Endodermal cell (in vitro differentiated cells): ENCODE data around the gene ZFX. TPM values are rescaled to one million over a fixed set of nuclear protein-coding genes. Genes with fewer than 3 reads are reported as not detected.
A peak's percentile ranks its signal among the peaks of the same experiment; 100 is the strongest.

Experiments
- DNase-seq: peaks from one replicate; pipeline ENCODE4 v3.0.0-alpha.2; 2017
- H3K27ac ChIP-seq: 2 replicates; pipeline ENCODE4 v1.5.1; 2013; ENCODE audit warnings: mild to moderate bottlenecking, low read depth, low read length, moderate library complexity
- H3K27me3 ChIP-seq: 2 replicates; pipeline ENCODE4 v1.6.1; 2013; ENCODE audit warnings: mild to moderate bottlenecking, low read length, moderate library complexity; ENCODE audit not compliant: insufficient read depth, control insufficient read depth, poor library complexity, severe bottlenecking
- H3K36me3 ChIP-seq: 2 replicates; pipeline ENCODE4 v1.7.0; 2013; ENCODE audit warnings: mild to moderate bottlenecking, low read length, moderate library complexity; ENCODE audit not compliant: control insufficient read depth, insufficient read depth
- H3K4me1 ChIP-seq: one replicate; pipeline ENCODE4 v1.7.0; 2013; ENCODE audit warnings: low read length; ENCODE audit not compliant: control insufficient read depth, insufficient read depth
- H3K4me3 ChIP-seq: 2 replicates; pipeline ENCODE4 v1.5.1; 2013; ENCODE audit warnings: mild to moderate bottlenecking, low read length, moderate library complexity
- H3K9ac ChIP-seq: 2 replicates; pipeline ENCODE4 v1.6.1; 2013; ENCODE audit warnings: mild to moderate bottlenecking, low read length, moderate library complexity; ENCODE audit not compliant: poor library complexity, severe bottlenecking; ENCODE audit errors: extremely low read depth
- H3K9me3 ChIP-seq: 2 replicates; pipeline ENCODE4 v1.6.1; 2013; ENCODE audit warnings: mild to moderate bottlenecking, low read length, moderate library complexity; ENCODE audit not compliant: control insufficient read depth
- H3K27ac Mint-ChIP-seq: 2 replicates; pipeline ENCODE4 v1.8.0; 2020; ENCODE audit warnings: mixed read lengths
- H3K27me3 Mint-ChIP-seq: 2 replicates; pipeline ENCODE4 v1.8.0; 2021; ENCODE audit warnings: mild to moderate bottlenecking, mixed read lengths; ENCODE audit not compliant: insufficient read depth
- H3K36me3 Mint-ChIP-seq: 2 replicates; pipeline ENCODE4 v1.8.0; 2020; ENCODE audit warnings: low read depth, mixed read lengths
- H3K4me1 Mint-ChIP-seq: 2 replicates; pipeline ENCODE4 v1.8.0; 2020; ENCODE audit warnings: mixed read lengths
- H3K4me3 Mint-ChIP-seq: 2 replicates; pipeline ENCODE4 v1.8.0; 2020; ENCODE audit warnings: mild to moderate bottlenecking, moderate library complexity, mixed read lengths
- H3K9me3 Mint-ChIP-seq: 2 replicates; pipeline ENCODE4 v1.8.0; 2020; ENCODE audit warnings: mild to moderate bottlenecking, mixed read lengths
- CTCF ChIP-seq: fragments of 200-600 bp; sonication (generic); conservative IDR thresholded peaks from 2 replicates; pipeline ENCODE4 v1.5.0; 2021; ENCODE audit warnings: antibody characterized with exemption, mild to moderate bottlenecking
- WGBS, 2 experiments: methylation state at CpG; one replicate each; pipeline versions ENCODE4 v1.1.5 to v1.1.7; 2013; ENCODE audit warnings: missing lambda C conversion rate in 2 of 2, mixed read lengths in 1 of 2; ENCODE audit not compliant: insufficient coverage in 1 of 2, insufficient read length in 1 of 2; 5-methylcytosine and 5-hydroxymethylcytosine counted together
- total RNA-seq, 2 donors: library from RNA; stranded (reverse); fragmentation: NEBNext Ultra II Directional in 1 of 2; extraction: Animal tissue kit (Norgen Biotek cat#: 25700) in 1 of 2; gene quantifications; 2 replicates in 1 of 2; 3 replicates in 1 of 2; pipeline ENCODE4 v1.2.1, GENCODE V29; 2021

Gene ZFX
- total RNA-seq, 2 donors from 2014 or later, result 20.3 to 51.0 TPM

GRCh38 chrX:24200133-24200532 lies 50.6 kb downstream of the ZFX start:
- H3K9me3 ChIP-seq, result no peaks in the 10 kb centered on the region
- H3K27me3 Mint-ChIP-seq, result no peaks in the 10 kb centered on the region
- TF ChIP-seq CTCF, result no peak
- H3K4me1 Mint-ChIP-seq, result peaks cover 16% of the 10 kb centered on the region
- H3K36me3 ChIP-seq, result peaks cover 3% of the 10 kb centered on the region
- H3K27me3 ChIP-seq, result no peaks in the 10 kb centered on the region
- H3K27ac ChIP-seq, result no peak overlapping the region
- no peaks in the 10 kb centered on the region for H3K9me3 Mint-ChIP-seq
- DNase-seq, result no peak
- WGBS, 2 experiments, result 80% methylated on average over 2 of the region's 2 CpGs; no CpG with 5 or more reads in 1 of the 2 experiments
- peak overlapping the region; percentile 2 for H3K27ac Mint-ChIP-seq
- no peak overlapping the region for H3K4me3 ChIP-seq
- no peak overlapping the region for H3K4me3 Mint-ChIP-seq
- no peaks in the 10 kb centered on the region for H3K4me1 ChIP-seq
- no peak overlapping the region for H3K9ac ChIP-seq
- H3K36me3 Mint-ChIP-seq, result peaks cover 39% of the 10 kb centered on the region

- H3K4me3 ChIP-seq, result no peak overlapping the region
- no peaks in the 10 kb centered on the region for H3K27me3 ChIP-seq
- H3K36me3 ChIP-seq, result peaks cover 3% of the 10 kb centered on the region
- Mint-ChIP-seq H3K27me3 (no peaks in the 10 kb centered on the region), H3K4me3 (no peak overlapping the region), H3K27ac (no peak overlapping the region), H3K4me1 (peaks cover 16% of the 10 kb centered on the region), H3K36me3 (peaks cover 35% of the 10 kb centered on the region), H3K9me3 (no peaks in the 10 kb centered on the region)
- no peaks in the 10 kb centered on the region for H3K4me1 ChIP-seq
- no peak overlapping the region for H3K27ac ChIP-seq
- no peak for DNase-seq
- TF ChIP-seq CTCF, result no peak
- no peaks in the 10 kb centered on the region for H3K9me3 ChIP-seq
- no peak overlapping the region for H3K9ac ChIP-seq
- 100% methylated on average over 1 of the region's 1 CpG; no CpG with 5 or more reads in 1 of the 2 experiments for WGBS, 2 experiments
Measured at GRCh38 chrX:24201216-24201615, 51.7 kb downstream of the ZFX start.

GRCh38 chrX:24202465-24203031 lies 53.0 kb downstream of the ZFX start:
- no peak overlapping the region for H3K4me3 Mint-ChIP-seq
- no peak overlapping the region for H3K27ac Mint-ChIP-seq
- no peaks in the 10 kb centered on the region for H3K27me3 ChIP-seq
- H3K36me3 Mint-ChIP-seq, result peaks cover 28% of the 10 kb centered on the region
- H3K9me3 ChIP-seq, result no peaks in the 10 kb centered on the region
- no peaks in the 10 kb centered on the region for H3K4me1 ChIP-seq
- WGBS, 2 experiments, result 89 to 96% methylated on average over 5 of the region's 6 CpGs
- no peak overlapping the region for H3K27ac ChIP-seq
- no peak overlapping the region for H3K4me3 ChIP-seq
- H3K36me3 ChIP-seq, result peaks cover 3% of the 10 kb centered on the region
- H3K9me3 Mint-ChIP-seq, result no peaks in the 10 kb centered on the region
- TF ChIP-seq CTCF, result no peak
- no peaks in the 10 kb centered on the region for H3K27me3 Mint-ChIP-seq
- DNase-seq, result no peak
- peaks cover 16% of the 10 kb centered on the region for H3K4me1 Mint-ChIP-seq
- no peak overlapping the region for H3K9ac ChIP-seq
